H9 (cell line): ENCODE data around the gene RHBDL2. TPM values are rescaled to one million over a fixed set of nuclear protein-coding genes. Genes with fewer than 3 reads are reported as not detected.

Source experiments
- DNase-seq: peaks from one replicate; pipeline ENCODE4 v3.0.0-alpha.2; 2017
- H2AFZ ChIP-seq: one replicate; pipeline ENCODE4 v1.6.1; 2013; ENCODE audit warnings: mild to moderate bottlenecking, low read length, control low read depth, moderate library complexity
- H2AK5ac ChIP-seq: 2 replicates; pipeline ENCODE4 v1.6.1; 2013; ENCODE audit warnings: low read length, control low read depth, mixed read lengths; ENCODE audit not compliant: insufficient read length
- H2BK120ac ChIP-seq: one replicate; pipeline ENCODE4 v1.6.1; 2013; ENCODE audit warnings: low read depth, mild to moderate bottlenecking, low read length, control low read depth, inconsistent platforms; ENCODE audit not compliant: poor library complexity, severe bottlenecking
- H2BK12ac ChIP-seq: 2 replicates; pipeline ENCODE4 v1.6.1; 2013; ENCODE audit warnings: low read length, control low read depth, mixed read lengths, low read depth; ENCODE audit not compliant: insufficient read length
- H2BK15ac ChIP-seq: 2 replicates; pipeline ENCODE4 v1.6.1; 2013; ENCODE audit warnings: low read depth, low read length, control low read depth
- H2BK20ac ChIP-seq: one replicate; pipeline ENCODE4 v1.6.1; 2013; ENCODE audit warnings: low read depth, mild to moderate bottlenecking, low read length, control low read depth, inconsistent platforms; ENCODE audit not compliant: poor library complexity, severe bottlenecking
- H2BK5ac ChIP-seq: 2 replicates; pipeline ENCODE4 v1.6.1; 2013; ENCODE audit warnings: low read length, control low read depth, mixed read lengths; ENCODE audit not compliant: insufficient read length
- H3K14ac ChIP-seq: 2 replicates; pipeline ENCODE4 v1.6.1; 2013; ENCODE audit warnings: low read length, control low read depth; ENCODE audit not compliant: insufficient read depth
- H3K18ac ChIP-seq: 2 replicates; pipeline ENCODE4 v1.6.1; 2013; ENCODE audit warnings: low read depth, mild to moderate bottlenecking, mixed read lengths, low read length, control low read depth; ENCODE audit not compliant: insufficient read length
- H3K23ac ChIP-seq: 2 replicates; pipeline ENCODE4 v1.6.1; 2013; ENCODE audit warnings: low read length, control low read depth, mixed read lengths, low read depth; ENCODE audit not compliant: insufficient read length
- H3K23me2 ChIP-seq: 2 replicates; pipeline ENCODE4 v1.6.1; 2013; ENCODE audit warnings: low read depth, mild to moderate bottlenecking, mixed read lengths, low read length, control low read depth; ENCODE audit not compliant: insufficient read length, poor library complexity, severe bottlenecking
- H3K27ac ChIP-seq: 2 replicates; pipeline ENCODE4 v1.5.1; 2013; ENCODE audit warnings: low read length, control low read depth, mixed read lengths, low read depth; ENCODE audit not compliant: insufficient read length
- H3K27me3 ChIP-seq: 2 replicates; pipeline ENCODE4 v1.6.1; 2013; ENCODE audit warnings: low read length, control low read depth, inconsistent platforms; ENCODE audit not compliant: insufficient read depth
- H3K4ac ChIP-seq: 2 replicates; pipeline ENCODE4 v1.6.1; 2013; ENCODE audit warnings: low read depth, mild to moderate bottlenecking, control low read depth, inconsistent platforms, low read length, moderate library complexity
- H3K4me1 ChIP-seq: 2 replicates; pipeline ENCODE4 v1.6.1; 2013; ENCODE audit warnings: low read length, control low read depth, inconsistent platforms; ENCODE audit not compliant: insufficient read depth
- H3K4me2 ChIP-seq: 2 replicates; pipeline ENCODE4 v1.6.1; 2013; ENCODE audit warnings: low read length, control low read depth, mixed read lengths; ENCODE audit not compliant: insufficient read length, insufficient read depth
- H3K56ac ChIP-seq: 2 replicates; pipeline ENCODE4 v1.6.1; 2013; ENCODE audit warnings: low read depth, mild to moderate bottlenecking, mixed read lengths, low read length, control low read depth; ENCODE audit not compliant: insufficient read length
- H3K79me1 ChIP-seq: 2 replicates; pipeline ENCODE4 v1.6.1; 2013; ENCODE audit warnings: low read depth, mild to moderate bottlenecking, moderate library complexity, low read length, control low read depth, inconsistent platforms; ENCODE audit not compliant: insufficient read depth, poor library complexity, severe bottlenecking
- H3K79me2 ChIP-seq: 2 replicates; pipeline ENCODE4 v1.6.1; 2013; ENCODE audit warnings: low read length, control low read depth, inconsistent platforms; ENCODE audit not compliant: insufficient read depth
- H3K9ac ChIP-seq: 2 replicates; pipeline ENCODE4 v1.6.1; 2013; ENCODE audit warnings: low read length, control low read depth, mixed read lengths; ENCODE audit not compliant: insufficient read length; ENCODE audit errors: extremely low read depth
- H3K9me3 ChIP-seq: one replicate; pipeline ENCODE4 v1.6.1; 2013; ENCODE audit warnings: low read depth, low read length, inconsistent platforms; ENCODE audit not compliant: control insufficient read depth
- H3T11ph ChIP-seq: one replicate; pipeline ENCODE4 v1.6.1; 2013; ENCODE audit warnings: mild to moderate bottlenecking, low read length, control low read depth, inconsistent platforms
- H4K20me1 ChIP-seq: one replicate; pipeline ENCODE4 v1.6.1; 2013; ENCODE audit not compliant: control insufficient read depth, insufficient read length, insufficient read depth
- H4K5ac ChIP-seq: 2 replicates; pipeline ENCODE4 v1.6.1; 2013; ENCODE audit warnings: low read depth, mild to moderate bottlenecking, mixed read lengths, low read length, control low read depth; ENCODE audit not compliant: insufficient read length
- H4K8ac ChIP-seq: replicated peaks from 2 replicates; pipeline ENCODE4 v1.6.1; 2013; ENCODE audit warnings: low read length, control low read depth, mixed read lengths, low read depth; ENCODE audit not compliant: insufficient read length
- H4K91ac ChIP-seq: 2 replicates; pipeline ENCODE4 v1.6.1; 2013; ENCODE audit warnings: low read depth, mild to moderate bottlenecking, moderate library complexity, mixed read lengths, low read length, control low read depth; ENCODE audit not compliant: insufficient read length
- H3K27ac Mint-ChIP-seq, 3 experiments: 2 replicates in 2 of 3; 3 replicates in 1 of 3; pipeline ENCODE4 v1.8.0; 2020 to 2021; ENCODE audit warnings: mixed read lengths in 3 of 3, mild to moderate bottlenecking in 1 of 3, moderate library complexity in 1 of 3
- H3K27me3 Mint-ChIP-seq: 2 replicates; pipeline ENCODE4 v1.8.0; 2021; ENCODE audit warnings: low read depth, mild to moderate bottlenecking, moderate library complexity, mixed read lengths
- H3K36me3 Mint-ChIP-seq, 3 experiments: 2 replicates in 2 of 3; 3 replicates in 1 of 3; pipeline ENCODE4 v1.8.0; 2020 to 2021; ENCODE audit warnings: low read depth in 3 of 3, mixed read lengths in 3 of 3; ENCODE audit not compliant: insufficient read depth in 1 of 3
- H3K4me1 Mint-ChIP-seq, 2 experiments: 2 replicates each; pipeline ENCODE4 v1.8.0; 2020; ENCODE audit warnings: mixed read lengths in 2 of 2
- H3K4me3 Mint-ChIP-seq, 2 experiments: 2 replicates in 1 of 2; 3 replicates in 1 of 2; pipeline ENCODE4 v1.8.0; 2020 to 2021; ENCODE audit warnings: mild to moderate bottlenecking in 2 of 2, mixed read lengths in 2 of 2, moderate library complexity in 1 of 2
- H3K9me3 Mint-ChIP-seq, 2 experiments: 2 replicates in 1 of 2; 3 replicates in 1 of 2; pipeline ENCODE4 v1.8.0; 2020; ENCODE audit warnings: mild to moderate bottlenecking in 2 of 2, mixed read lengths in 2 of 2, moderate library complexity in 1 of 2
- CTCF ChIP-seq: fragments of 200-600 bp; sonication (generic); conservative IDR thresholded peaks from 3 replicates; pipeline ENCODE4 v1.8.0; 2021; ENCODE audit warnings: antibody characterized with exemption, mild to moderate bottlenecking
- WGBS: extraction: QIAGEN DNeasy Blood & Tissue Kit; methylation state at CpG from one replicate; pipeline ENCODE4 v1.1.7; 2013; ENCODE audit warnings: missing lambda C conversion rate, low lambda C conversion rate, mixed read lengths; ENCODE audit not compliant: insufficient read length; ENCODE audit errors: extremely low coverage; 5-methylcytosine and 5-hydroxymethylcytosine counted together
- total RNA-seq: library from RNA; stranded (reverse); gene quantifications from 2 replicates; pipeline ENCODE4 v1.2.1, GENCODE V29; 2021

Gene RHBDL2
- total RNA-seq, 1 experiment from 2014 or later: not detected

GRCh38 chr1:38940339-38941047, 1.1 kb downstream of the RHBDL2 start:
- no peak overlapping the region; a peak in 1 of 5 replicates for H3K4me3 Mint-ChIP-seq
- H3K36me3 Mint-ChIP-seq: no peaks in the 10 kb centered on the region

More at GRCh38 chr1:38940339-38941047, 1.1 kb downstream of the RHBDL2 start:
- H3K9me3 ChIP-seq: no peaks in the 10 kb centered on the region
- no peak overlapping the region for H2AK5ac ChIP-seq
- no peak overlapping the region for H2BK20ac ChIP-seq
- H3K4me1 ChIP-seq: no peaks in the 10 kb centered on the region
- no peaks in the 10 kb centered on the region for H3K9me3 Mint-ChIP-seq
- no peaks in the 10 kb centered on the region for H3K27me3 ChIP-seq
- H2BK5ac ChIP-seq: no peak overlapping the region
- no peak overlapping the region for H3K23ac ChIP-seq
- WGBS: no CpG with 5 or more reads among the region's 9 CpGs
- H4K20me1 ChIP-seq: no peaks in the 10 kb centered on the region
- H3K79me2 ChIP-seq: no peaks in the 10 kb centered on the region
- H3K4ac ChIP-seq: no peak overlapping the region
- H3K9ac ChIP-seq: no peak overlapping the region
- H3T11ph ChIP-seq: no peak overlapping the region
- H3K4me2 ChIP-seq: no peak overlapping the region
- H3K4me1 Mint-ChIP-seq: peaks cover 12 to 16% of the 10 kb centered on the region in 2 experiments
- H2BK15ac ChIP-seq: no peak overlapping the region
- no peak overlapping the region for H4K5ac ChIP-seq
- no peak overlapping the region for H2AFZ ChIP-seq
- no peak for DNase-seq
- H4K8ac ChIP-seq: no peak overlapping the region
- H3K14ac ChIP-seq: no peak overlapping the region
- H2BK120ac ChIP-seq: no peak overlapping the region
- H3K18ac ChIP-seq: no peak overlapping the region
- no peak for TF ChIP-seq CTCF
- no peaks in the 10 kb centered on the region for H3K23me2 ChIP-seq
- no peak overlapping the region for H3K27ac Mint-ChIP-seq
- no peaks in the 10 kb centered on the region for H3K79me1 ChIP-seq
- H3K27ac ChIP-seq: no peak overlapping the region
- H4K91ac ChIP-seq: no peak overlapping the region
- no peak overlapping the region for H2BK12ac ChIP-seq
- H3K27me3 Mint-ChIP-seq: peaks cover 5% of the 10 kb centered on the region; the same call in 1 of the 2 replicates
- H3K56ac ChIP-seq: no peak overlapping the region
